GM18511 (cell line): ENCODE data around the gene SLC23A1.
"Not testable (repeated sequence)": the region's sequence is repeated elsewhere in the genome, so short reads cannot be mapped to it uniquely, and the experiment has no call there.

Experiments used
- ATAC-seq: cut with Tn5 transposase; IDR thresholded peaks from one replicate; pipeline ENCODE4 v1.9.1; 2021; ENCODE audit warnings: mild to moderate bottlenecking, moderate library complexity; ENCODE audit not compliant: unreplicated experiment

The SLC23A1 gene

GRCh38 chr5:139383275-139383992 lies at the start of gene SLC23A1:
SLC23A1 (minus strand) TSS chr5:139383297; CDS start chr5:139383253, 44 bp downstream.
- no peak for ATAC-seq

DNA sequence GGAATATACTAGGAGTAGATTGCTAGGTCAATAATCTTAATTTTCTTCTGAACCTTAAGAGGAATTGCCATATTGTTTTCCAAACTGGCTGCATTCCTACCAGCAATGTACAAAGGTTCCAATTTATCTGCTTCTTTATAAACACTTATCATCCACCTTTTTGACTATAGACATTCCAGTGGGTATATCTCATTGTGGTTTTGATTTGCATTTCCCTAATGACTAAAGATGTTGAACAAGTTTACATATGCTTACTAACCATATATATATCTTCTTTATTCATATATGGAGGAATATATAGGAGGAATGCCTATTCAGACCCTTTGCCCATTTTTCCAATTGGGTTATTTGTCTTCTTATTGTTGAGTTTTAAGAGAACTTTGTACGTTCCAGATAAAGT lies 48.6 kb upstream of the SLC23A1 start:
- no peak for ATAC-seq

GRCh38 chr5:139430015-139430414 lies 46.9 kb upstream of the SLC23A1 start:
- no peak for ATAC-seq

- no peak for ATAC-seq
Measured at GRCh38 chr5:139426203-139426885, 43.2 kb upstream of the SLC23A1 start.

DNA sequence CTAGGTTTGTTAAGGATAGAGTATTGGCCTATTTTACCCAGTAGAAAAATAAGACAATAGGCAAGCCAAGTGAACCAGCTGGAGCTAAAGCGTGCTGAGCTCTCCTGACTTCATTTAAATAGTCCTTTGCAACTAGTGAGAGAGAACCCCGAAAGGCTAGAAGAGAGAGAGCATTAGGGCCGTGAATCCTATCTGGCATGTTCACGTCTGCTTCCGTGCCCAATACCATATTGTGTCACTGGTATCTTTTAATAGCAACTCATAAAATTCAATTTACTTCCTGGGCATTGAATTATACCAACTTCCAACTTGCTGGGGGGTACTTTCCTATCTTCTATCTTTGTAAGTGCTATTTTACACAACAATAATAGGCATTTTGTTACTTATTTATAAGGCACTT lies 42.4 kb upstream of the SLC23A1 start:
- no peak for ATAC-seq

DNA sequence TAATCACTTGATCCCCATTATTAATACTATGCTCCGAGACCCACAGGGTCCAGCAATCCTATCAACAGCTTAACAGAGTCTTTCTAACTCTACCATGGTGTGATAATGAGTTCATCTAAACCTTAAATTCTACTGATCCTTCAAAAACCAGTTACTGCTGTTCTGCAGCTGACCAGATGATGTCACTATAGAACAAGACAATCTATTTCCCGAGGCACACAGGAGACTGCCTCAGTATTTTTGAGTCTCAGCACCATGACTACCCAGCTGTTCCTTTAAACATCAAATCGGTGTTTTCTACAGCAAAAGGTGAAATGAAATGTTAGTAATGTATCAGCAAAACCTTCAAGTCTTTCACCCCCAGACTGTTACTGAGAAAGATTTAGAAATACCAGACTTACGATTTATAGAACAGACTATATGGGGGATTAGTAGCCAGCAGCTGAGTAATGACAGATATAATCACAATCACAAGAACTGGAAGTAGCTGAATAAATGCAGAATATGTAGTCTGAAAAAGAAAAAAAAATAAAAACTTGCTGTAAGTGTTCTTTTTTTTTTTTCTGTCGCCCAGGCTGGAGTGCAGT lies 39.3 kb upstream of the SLC23A1 start:
- ATAC-seq = peak; percentile 57

DNA sequence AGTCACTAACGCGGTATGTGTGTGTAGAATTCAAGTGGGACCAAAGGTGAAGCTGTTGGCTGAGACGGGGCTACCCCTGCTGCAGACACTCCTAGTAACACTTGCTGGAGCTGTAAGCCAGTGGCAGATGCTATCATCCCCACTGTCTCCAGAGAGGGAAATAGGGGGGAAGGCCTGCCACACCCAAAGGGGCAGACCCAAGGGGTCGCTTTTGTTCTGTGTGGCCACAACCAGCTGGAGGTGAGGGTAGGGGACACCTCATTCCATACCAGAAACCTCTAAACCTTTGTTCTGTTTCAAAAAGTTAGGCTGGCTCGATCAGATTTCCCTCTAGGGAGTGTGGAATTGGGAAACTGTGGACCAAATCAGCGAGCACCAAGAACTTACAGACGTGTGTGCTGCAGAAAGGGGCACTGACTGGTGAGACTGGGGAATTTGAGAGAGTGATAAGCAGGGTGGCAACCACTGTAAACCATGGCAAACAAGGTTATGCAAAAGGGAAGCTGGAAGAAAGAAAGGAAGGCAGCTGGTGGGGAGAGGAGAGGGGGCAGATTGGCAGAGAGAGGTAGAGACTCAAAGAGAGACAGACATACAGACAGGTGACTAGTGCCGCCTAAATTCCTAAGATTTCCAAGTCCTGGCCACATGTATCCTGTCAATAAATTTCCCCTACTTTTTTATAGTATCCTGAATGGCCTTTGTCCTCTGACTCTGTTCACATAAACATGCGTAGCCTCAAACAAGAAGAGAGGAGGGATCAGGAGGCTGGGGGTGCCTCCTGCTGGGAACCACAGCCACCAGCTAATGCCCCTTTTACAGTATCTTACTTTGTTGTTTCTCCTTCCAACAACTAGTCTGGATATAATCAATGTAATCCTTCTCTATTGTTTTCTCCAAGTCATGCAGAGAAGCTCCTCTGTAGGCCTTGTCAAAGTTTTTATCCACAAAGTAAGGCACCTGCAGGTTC lies 36.4 kb upstream of the SLC23A1 start:
- no peak for ATAC-seq

DNA sequence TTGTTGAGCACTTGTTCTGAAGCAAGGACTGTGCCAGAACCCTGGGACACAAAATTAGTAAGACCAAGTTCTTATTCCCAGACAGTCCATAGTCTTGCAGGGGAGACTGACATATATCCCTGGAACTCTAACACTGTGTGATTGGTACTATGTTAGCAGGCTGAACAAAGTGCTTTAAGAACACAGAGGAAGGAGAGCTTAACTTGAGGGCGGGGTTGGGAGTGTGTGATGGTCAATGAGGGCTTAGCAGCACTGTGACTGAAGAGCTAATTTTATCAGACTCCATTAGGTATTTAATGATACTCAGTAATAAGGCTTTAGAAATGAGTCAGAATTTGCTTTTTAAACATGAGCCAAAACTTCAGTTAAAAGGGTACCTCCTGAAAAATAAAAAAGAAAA lies 35.7 kb upstream of the SLC23A1 start:
- no peak for ATAC-seq

- ATAC-seq = no peak
Measured at GRCh38 chr5:139417214-139417613, 34.1 kb upstream of the SLC23A1 start.

DNA sequence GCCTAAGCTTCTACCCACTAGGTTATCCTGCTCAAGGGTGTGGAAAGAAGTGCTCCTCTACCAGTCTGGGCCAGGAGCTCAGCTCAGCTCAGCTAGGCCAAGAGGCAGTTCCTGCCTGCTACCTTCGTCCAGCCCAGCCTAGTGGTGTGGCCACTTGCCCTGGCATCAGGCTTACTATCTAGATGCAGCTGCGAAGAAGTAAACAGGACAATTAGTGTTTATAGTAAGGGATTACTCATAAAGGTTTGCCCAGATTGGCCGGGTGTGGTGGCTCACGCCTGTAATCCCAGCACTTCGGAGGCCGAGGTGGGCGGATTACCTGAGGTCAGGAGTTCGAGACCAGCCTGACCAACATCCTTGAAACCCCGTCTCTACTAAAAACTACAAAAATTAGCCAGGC lies 33.6 kb upstream of the SLC23A1 start:
- no peak for ATAC-seq

DNA sequence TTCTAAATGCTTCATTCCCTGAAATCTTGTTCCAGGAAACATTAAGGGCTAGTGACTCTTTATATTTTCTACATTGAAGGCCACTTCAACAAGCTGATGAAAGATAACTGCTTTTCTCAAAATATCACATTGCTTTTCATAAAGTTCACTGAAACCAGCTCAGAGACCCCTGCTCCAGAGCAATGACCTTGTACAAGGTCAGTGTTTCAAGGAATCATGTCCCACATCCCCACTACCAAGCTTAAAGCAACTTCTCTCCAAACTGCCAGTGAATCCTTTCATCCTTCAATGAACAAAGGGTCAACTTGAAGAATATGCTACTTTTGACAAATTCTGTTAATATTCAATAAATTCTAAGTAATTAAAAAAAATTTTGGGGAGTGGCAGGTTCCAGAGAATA lies 32.8 kb upstream of the SLC23A1 start:
- ATAC-seq = no peak

DNA sequence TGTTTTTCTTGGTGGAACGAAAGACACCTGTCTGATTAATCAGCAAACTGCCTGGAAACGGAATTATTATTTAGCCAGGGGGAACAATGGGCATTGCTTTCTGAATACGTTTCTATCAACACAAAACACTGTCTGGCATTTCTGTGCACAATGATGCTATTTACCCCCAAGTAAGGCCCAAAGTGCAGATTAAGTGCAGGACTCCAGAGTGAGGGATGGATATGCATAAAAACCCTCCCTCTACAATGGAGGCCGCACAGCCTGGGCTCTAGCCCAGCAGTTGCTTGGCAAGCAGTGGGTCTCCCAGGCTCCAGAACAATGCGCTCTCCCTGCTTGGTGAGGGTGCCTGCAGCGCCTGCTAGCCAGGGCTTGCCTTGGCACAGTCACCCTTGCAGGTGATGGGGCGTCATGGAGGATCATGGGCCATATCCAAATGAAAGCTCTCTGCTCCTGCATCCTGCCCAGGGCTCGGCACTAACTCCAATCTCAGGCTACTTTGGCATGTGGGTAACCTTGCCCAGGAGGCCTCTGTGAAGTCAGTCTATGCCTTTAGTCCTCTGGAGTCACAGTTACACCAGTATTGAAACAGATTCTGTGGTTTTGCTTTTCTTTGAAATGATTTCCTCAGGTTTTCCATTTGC lies 32.2 kb upstream of the SLC23A1 start:
- ATAC-seq = no peak

DNA sequence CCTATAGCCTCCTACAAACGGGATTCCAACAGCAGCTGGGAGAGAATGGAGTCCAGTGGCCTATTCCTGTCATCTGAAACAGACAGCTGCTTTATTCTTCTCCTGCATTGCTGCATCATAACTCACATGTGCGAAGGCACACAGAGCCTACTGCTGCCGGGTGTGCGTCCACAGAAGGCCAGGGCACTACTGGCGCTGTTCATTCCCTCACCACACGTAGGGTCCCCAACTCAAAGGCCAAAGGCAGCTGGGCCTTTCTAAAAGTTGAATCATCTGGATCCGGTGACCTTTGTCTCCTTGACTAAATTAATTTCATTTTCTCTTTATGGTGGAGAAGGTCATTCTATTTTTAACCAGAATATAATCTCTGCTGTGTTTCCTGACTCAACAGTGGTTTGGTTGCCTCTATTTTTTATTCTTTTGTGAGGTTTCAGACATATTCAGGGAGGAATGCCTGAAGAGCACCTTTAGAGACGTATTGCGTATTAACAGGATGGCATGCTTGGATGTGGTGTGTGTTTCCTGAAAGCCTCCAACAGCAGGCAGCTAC lies 31.6 kb upstream of the SLC23A1 start:
- ATAC-seq = peak; percentile 13

DNA sequence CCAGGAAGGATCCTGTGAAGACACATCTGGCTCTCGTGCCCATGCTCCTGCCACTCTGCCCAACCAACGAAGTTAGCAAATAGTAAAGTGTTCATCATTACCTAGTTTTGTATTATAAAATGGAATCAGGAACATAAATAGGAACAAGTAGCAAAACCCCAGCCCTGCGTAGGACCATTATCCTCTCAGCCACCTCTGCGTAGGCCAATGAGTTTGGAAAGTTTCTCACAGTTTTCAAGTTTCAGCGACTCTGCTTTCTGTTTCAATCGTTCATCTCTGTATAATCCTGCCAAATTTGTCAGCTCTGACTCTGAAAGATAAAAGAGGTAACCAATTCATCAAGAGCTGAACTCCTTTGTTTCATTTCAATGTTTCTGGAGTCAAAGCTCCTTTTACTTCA lies 30.9 kb upstream of the SLC23A1 start:
- peak; percentile 77 for ATAC-seq

DNA sequence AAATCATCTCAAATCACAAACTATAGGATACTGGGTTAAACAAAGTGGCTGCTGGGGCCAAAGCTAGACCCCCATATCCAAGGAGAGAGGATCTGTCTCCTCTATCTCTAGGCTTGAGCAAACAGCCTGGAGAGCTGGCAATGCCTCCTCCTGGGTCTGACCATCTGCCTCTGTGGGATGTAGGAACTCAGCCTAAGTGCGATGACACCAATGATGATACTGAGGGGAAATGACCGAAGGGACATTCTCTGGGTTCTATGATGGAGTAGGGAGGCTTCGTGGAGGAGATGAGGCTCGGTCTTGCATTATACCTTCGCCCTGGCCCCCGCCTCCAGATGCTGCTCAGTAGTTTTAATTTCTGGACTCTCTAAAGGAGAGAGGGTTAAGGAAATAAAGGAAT lies 30.1 kb upstream of the SLC23A1 start:
- ATAC-seq = no peak

DNA sequence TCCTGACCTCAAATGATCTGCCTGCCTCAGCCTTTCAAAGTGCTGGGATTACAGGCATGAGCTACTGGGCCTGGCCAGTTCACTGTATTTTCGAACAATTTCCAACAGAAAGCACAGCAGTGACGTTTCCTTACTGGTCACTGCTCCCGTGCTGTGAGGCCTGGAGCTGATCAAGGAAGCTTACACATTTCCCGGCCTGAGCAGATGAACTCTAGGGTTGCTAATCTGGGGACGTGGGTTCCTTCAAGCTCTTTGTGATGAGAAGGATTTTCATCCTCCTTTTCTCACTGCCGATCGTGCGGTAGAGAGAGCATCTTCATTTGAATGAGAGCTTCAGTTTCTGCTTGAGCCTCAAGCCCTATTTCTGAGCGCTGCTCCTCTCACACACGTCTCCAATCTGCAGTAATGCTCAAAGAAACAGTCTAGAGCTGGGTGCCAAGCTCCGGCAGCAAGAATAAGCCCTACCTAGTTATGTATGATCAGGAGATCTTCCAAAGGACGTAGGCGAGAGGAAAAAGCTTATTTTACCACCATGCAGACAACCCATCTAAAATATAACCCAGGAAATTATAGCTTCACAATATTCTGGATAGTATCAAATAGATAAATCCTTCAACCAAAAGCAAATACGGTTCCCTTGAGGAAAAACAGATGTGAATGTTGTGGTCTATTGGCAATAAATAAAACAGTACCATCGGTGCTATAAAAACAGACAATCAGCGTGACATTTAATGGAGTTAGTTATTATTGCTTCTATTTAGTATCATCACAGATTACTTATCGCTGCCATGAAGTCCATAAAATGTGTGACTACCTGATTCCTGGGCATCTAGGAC lies 28.1 kb upstream of the SLC23A1 start:
- ATAC-seq = no peak

- ATAC-seq = no peak
Measured at GRCh38 chr5:139410121-139410992, 27.3 kb upstream of the SLC23A1 start.

GRCh38 chr5:139409116-139409515 lies 26.0 kb upstream of the SLC23A1 start:
- ATAC-seq = not testable (repeated sequence)
